H9 (cell line): ENCODE results near the gene HCRT. TPM values are rescaled to one million over a fixed set of nuclear protein-coding genes. Genes with fewer than 3 reads are reported as not detected.

Source experiments
- DNase-seq: peaks from one replicate; pipeline ENCODE4 v3.0.0-alpha.2; 2017
- H2AFZ ChIP-seq: one replicate; pipeline ENCODE4 v1.6.1; 2013; ENCODE audit warnings: mild to moderate bottlenecking, low read length, control low read depth, moderate library complexity
- H2AK5ac ChIP-seq: 2 replicates; pipeline ENCODE4 v1.6.1; 2013; ENCODE audit warnings: low read length, control low read depth, mixed read lengths; ENCODE audit not compliant: insufficient read length
- H2BK120ac ChIP-seq: one replicate; pipeline ENCODE4 v1.6.1; 2013; ENCODE audit warnings: low read depth, mild to moderate bottlenecking, low read length, control low read depth, inconsistent platforms; ENCODE audit not compliant: poor library complexity, severe bottlenecking
- H2BK12ac ChIP-seq: 2 replicates; pipeline ENCODE4 v1.6.1; 2013; ENCODE audit warnings: low read length, control low read depth, mixed read lengths, low read depth; ENCODE audit not compliant: insufficient read length
- H2BK15ac ChIP-seq: 2 replicates; pipeline ENCODE4 v1.6.1; 2013; ENCODE audit warnings: low read depth, low read length, control low read depth
- H2BK20ac ChIP-seq: one replicate; pipeline ENCODE4 v1.6.1; 2013; ENCODE audit warnings: low read depth, mild to moderate bottlenecking, low read length, control low read depth, inconsistent platforms; ENCODE audit not compliant: poor library complexity, severe bottlenecking
- H2BK5ac ChIP-seq: 2 replicates; pipeline ENCODE4 v1.6.1; 2013; ENCODE audit warnings: low read length, control low read depth, mixed read lengths; ENCODE audit not compliant: insufficient read length
- H3K14ac ChIP-seq: 2 replicates; pipeline ENCODE4 v1.6.1; 2013; ENCODE audit warnings: low read length, control low read depth; ENCODE audit not compliant: insufficient read depth
- H3K18ac ChIP-seq: 2 replicates; pipeline ENCODE4 v1.6.1; 2013; ENCODE audit warnings: low read depth, mild to moderate bottlenecking, mixed read lengths, low read length, control low read depth; ENCODE audit not compliant: insufficient read length
- H3K23ac ChIP-seq: 2 replicates; pipeline ENCODE4 v1.6.1; 2013; ENCODE audit warnings: low read length, control low read depth, mixed read lengths, low read depth; ENCODE audit not compliant: insufficient read length
- H3K23me2 ChIP-seq: 2 replicates; pipeline ENCODE4 v1.6.1; 2013; ENCODE audit warnings: low read depth, mild to moderate bottlenecking, mixed read lengths, low read length, control low read depth; ENCODE audit not compliant: insufficient read length, poor library complexity, severe bottlenecking
- H3K27ac ChIP-seq: 2 replicates; pipeline ENCODE4 v1.5.1; 2013; ENCODE audit warnings: low read length, control low read depth, mixed read lengths, low read depth; ENCODE audit not compliant: insufficient read length
- H3K27me3 ChIP-seq: 2 replicates; pipeline ENCODE4 v1.6.1; 2013; ENCODE audit warnings: low read length, control low read depth, inconsistent platforms; ENCODE audit not compliant: insufficient read depth
- H3K4ac ChIP-seq: 2 replicates; pipeline ENCODE4 v1.6.1; 2013; ENCODE audit warnings: low read depth, mild to moderate bottlenecking, control low read depth, inconsistent platforms, low read length, moderate library complexity
- H3K4me1 ChIP-seq: 2 replicates; pipeline ENCODE4 v1.6.1; 2013; ENCODE audit warnings: low read length, control low read depth, inconsistent platforms; ENCODE audit not compliant: insufficient read depth
- H3K4me2 ChIP-seq: 2 replicates; pipeline ENCODE4 v1.6.1; 2013; ENCODE audit warnings: low read length, control low read depth, mixed read lengths; ENCODE audit not compliant: insufficient read length, insufficient read depth
- H3K56ac ChIP-seq: 2 replicates; pipeline ENCODE4 v1.6.1; 2013; ENCODE audit warnings: low read depth, mild to moderate bottlenecking, mixed read lengths, low read length, control low read depth; ENCODE audit not compliant: insufficient read length
- H3K79me1 ChIP-seq: 2 replicates; pipeline ENCODE4 v1.6.1; 2013; ENCODE audit warnings: low read depth, mild to moderate bottlenecking, moderate library complexity, low read length, control low read depth, inconsistent platforms; ENCODE audit not compliant: insufficient read depth, poor library complexity, severe bottlenecking
- H3K79me2 ChIP-seq: 2 replicates; pipeline ENCODE4 v1.6.1; 2013; ENCODE audit warnings: low read length, control low read depth, inconsistent platforms; ENCODE audit not compliant: insufficient read depth
- H3K9ac ChIP-seq: 2 replicates; pipeline ENCODE4 v1.6.1; 2013; ENCODE audit warnings: low read length, control low read depth, mixed read lengths; ENCODE audit not compliant: insufficient read length; ENCODE audit errors: extremely low read depth
- H3K9me3 ChIP-seq: one replicate; pipeline ENCODE4 v1.6.1; 2013; ENCODE audit warnings: low read depth, low read length, inconsistent platforms; ENCODE audit not compliant: control insufficient read depth
- H3T11ph ChIP-seq: one replicate; pipeline ENCODE4 v1.6.1; 2013; ENCODE audit warnings: mild to moderate bottlenecking, low read length, control low read depth, inconsistent platforms
- H4K20me1 ChIP-seq: one replicate; pipeline ENCODE4 v1.6.1; 2013; ENCODE audit not compliant: control insufficient read depth, insufficient read length, insufficient read depth
- H4K5ac ChIP-seq: 2 replicates; pipeline ENCODE4 v1.6.1; 2013; ENCODE audit warnings: low read depth, mild to moderate bottlenecking, mixed read lengths, low read length, control low read depth; ENCODE audit not compliant: insufficient read length
- H4K8ac ChIP-seq: replicated peaks from 2 replicates; pipeline ENCODE4 v1.6.1; 2013; ENCODE audit warnings: low read length, control low read depth, mixed read lengths, low read depth; ENCODE audit not compliant: insufficient read length
- H4K91ac ChIP-seq: 2 replicates; pipeline ENCODE4 v1.6.1; 2013; ENCODE audit warnings: low read depth, mild to moderate bottlenecking, moderate library complexity, mixed read lengths, low read length, control low read depth; ENCODE audit not compliant: insufficient read length
- H3K27ac Mint-ChIP-seq, 3 experiments: 2 replicates in 2 of 3; 3 replicates in 1 of 3; pipeline ENCODE4 v1.8.0; 2020 to 2021; ENCODE audit warnings: mixed read lengths in 3 of 3, mild to moderate bottlenecking in 1 of 3, moderate library complexity in 1 of 3
- H3K27me3 Mint-ChIP-seq: 2 replicates; pipeline ENCODE4 v1.8.0; 2021; ENCODE audit warnings: low read depth, mild to moderate bottlenecking, moderate library complexity, mixed read lengths
- H3K36me3 Mint-ChIP-seq, 3 experiments: 2 replicates in 2 of 3; 3 replicates in 1 of 3; pipeline ENCODE4 v1.8.0; 2020 to 2021; ENCODE audit warnings: low read depth in 3 of 3, mixed read lengths in 3 of 3; ENCODE audit not compliant: insufficient read depth in 1 of 3
- H3K4me1 Mint-ChIP-seq, 2 experiments: 2 replicates each; pipeline ENCODE4 v1.8.0; 2020; ENCODE audit warnings: mixed read lengths in 2 of 2
- H3K4me3 Mint-ChIP-seq, 2 experiments: 2 replicates in 1 of 2; 3 replicates in 1 of 2; pipeline ENCODE4 v1.8.0; 2020 to 2021; ENCODE audit warnings: mild to moderate bottlenecking in 2 of 2, mixed read lengths in 2 of 2, moderate library complexity in 1 of 2
- H3K9me3 Mint-ChIP-seq, 2 experiments: 2 replicates in 1 of 2; 3 replicates in 1 of 2; pipeline ENCODE4 v1.8.0; 2020; ENCODE audit warnings: mild to moderate bottlenecking in 2 of 2, mixed read lengths in 2 of 2, moderate library complexity in 1 of 2
- WGBS: extraction: QIAGEN DNeasy Blood & Tissue Kit; methylation state at CpG from one replicate; pipeline ENCODE4 v1.1.7; 2013; ENCODE audit warnings: missing lambda C conversion rate, low lambda C conversion rate, mixed read lengths; ENCODE audit not compliant: insufficient read length; ENCODE audit errors: extremely low coverage; 5-methylcytosine and 5-hydroxymethylcytosine counted together
- total RNA-seq: library from RNA; stranded (reverse); gene quantifications from 2 replicates; pipeline ENCODE4 v1.2.1, GENCODE V29; 2021
- TF ChIP-seq, protein P1 (sequence below): fragments of 200-600 bp; sonication (generic); conservative IDR thresholded peaks from 3 replicates; pipeline ENCODE4 v1.8.0; 2021; ENCODE audit warnings: antibody characterized with exemption, mild to moderate bottlenecking

Gene HCRT
- total RNA-seq, 1 experiment from 2014 or later = not detected

DNA sequence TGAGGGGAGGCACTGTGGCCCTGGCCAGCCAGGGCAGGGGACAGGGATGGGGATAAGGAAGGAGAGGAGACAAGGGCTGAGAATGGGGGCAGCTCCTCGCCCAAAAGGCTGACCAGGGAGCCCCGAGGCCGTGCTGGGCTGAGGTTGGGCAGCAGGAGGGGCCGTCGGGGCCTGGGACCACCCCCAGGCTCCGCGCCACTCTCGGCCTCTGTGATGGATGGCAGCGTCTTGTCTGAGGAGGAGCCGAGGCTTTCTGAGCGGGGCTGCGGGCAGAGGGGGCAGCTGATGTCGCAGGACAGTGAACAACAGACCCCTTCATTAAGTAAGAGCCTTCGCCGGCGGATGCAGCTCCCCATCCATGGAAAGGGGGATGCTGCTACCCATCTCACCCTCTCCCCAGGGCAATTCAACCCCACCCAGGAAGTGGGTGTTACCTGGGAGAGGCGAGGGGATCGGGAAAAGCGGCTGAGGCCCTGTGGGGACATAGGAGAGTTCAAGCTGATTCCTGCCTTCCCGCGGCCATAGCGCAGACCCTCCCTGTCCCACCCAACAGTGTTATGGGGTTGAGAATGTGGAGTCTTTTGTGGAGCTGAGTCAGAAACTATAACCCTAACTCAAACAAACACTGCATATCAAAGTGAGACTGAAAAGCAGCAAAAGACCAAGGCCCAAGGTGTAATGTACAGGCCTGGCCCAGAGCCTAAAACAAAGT is 21.4 kb downstream of the HCRT start:
- no peak overlapping the region for H2BK20ac ChIP-seq
- H3K23ac ChIP-seq = no peak overlapping the region
- H2BK5ac ChIP-seq = no peak overlapping the region
- H3K9ac ChIP-seq = no peak overlapping the region
- H4K5ac ChIP-seq = no peak overlapping the region
- Mint-ChIP-seq H3K36me3 (no peaks in the 10 kb centered on the region), H3K4me1 (peaks cover 2 to 4% of the 10 kb centered on the region in 2 experiments; a peak in 3 of 4 replicates), H3K4me3 (no peak overlapping the region), H3K9me3 (no peaks in the 10 kb centered on the region), H3K27me3 (peaks cover 2% of the 10 kb centered on the region; the same call in 1 of the 2 replicates), H3K27ac (no peak overlapping the region; a peak in 1 of 7 replicates)
- no peak overlapping the region for H4K8ac ChIP-seq
- no peak overlapping the region for H3K14ac ChIP-seq
- H2AFZ ChIP-seq = no peak overlapping the region
- no peak overlapping the region for H3K27ac ChIP-seq
- no peaks in the 10 kb centered on the region for H3K9me3 ChIP-seq
- H4K20me1 ChIP-seq = no peaks in the 10 kb centered on the region
- TF ChIP-seq, protein P1, sequence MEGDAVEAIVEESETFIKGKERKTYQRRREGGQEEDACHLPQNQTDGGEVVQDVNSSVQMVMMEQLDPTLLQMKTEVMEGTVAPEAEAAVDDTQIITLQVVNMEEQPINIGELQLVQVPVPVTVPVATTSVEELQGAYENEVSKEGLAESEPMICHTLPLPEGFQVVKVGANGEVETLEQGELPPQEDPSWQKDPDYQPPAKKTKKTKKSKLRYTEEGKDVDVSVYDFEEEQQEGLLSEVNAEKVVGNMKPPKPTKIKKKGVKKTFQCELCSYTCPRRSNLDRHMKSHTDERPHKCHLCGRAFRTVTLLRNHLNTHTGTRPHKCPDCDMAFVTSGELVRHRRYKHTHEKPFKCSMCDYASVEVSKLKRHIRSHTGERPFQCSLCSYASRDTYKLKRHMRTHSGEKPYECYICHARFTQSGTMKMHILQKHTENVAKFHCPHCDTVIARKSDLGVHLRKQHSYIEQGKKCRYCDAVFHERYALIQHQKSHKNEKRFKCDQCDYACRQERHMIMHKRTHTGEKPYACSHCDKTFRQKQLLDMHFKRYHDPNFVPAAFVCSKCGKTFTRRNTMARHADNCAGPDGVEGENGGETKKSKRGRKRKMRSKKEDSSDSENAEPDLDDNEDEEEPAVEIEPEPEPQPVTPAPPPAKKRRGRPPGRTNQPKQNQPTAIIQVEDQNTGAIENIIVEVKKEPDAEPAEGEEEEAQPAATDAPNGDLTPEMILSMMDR = no peak
- no peak overlapping the region for H3K18ac ChIP-seq
- no CpG with 5 or more reads among the region's 22 CpGs for WGBS
- no peak overlapping the region for H3K56ac ChIP-seq
- H3K27me3 ChIP-seq = no peaks in the 10 kb centered on the region
- H2BK12ac ChIP-seq = no peak overlapping the region
- H3K79me2 ChIP-seq = no peaks in the 10 kb centered on the region
- no peak overlapping the region for H4K91ac ChIP-seq
- no peak overlapping the region for H2BK120ac ChIP-seq
- H3T11ph ChIP-seq = no peak overlapping the region
- no peak for DNase-seq
- no peaks in the 10 kb centered on the region for H3K23me2 ChIP-seq
- no peak overlapping the region for H3K4me2 ChIP-seq
- H2AK5ac ChIP-seq = no peak overlapping the region
- H2BK15ac ChIP-seq = no peak overlapping the region
- no peaks in the 10 kb centered on the region for H3K79me1 ChIP-seq
- no peak overlapping the region for H3K4ac ChIP-seq
- no peaks in the 10 kb centered on the region for H3K4me1 ChIP-seq
